NCI-H748 treated with DMSO at 0.1 percent for 48 hours (cell line): ENCODE results near the gene KRT32.

Experiments used
- DNase-seq: peaks from one replicate; lab custom pipeline; 2025; lab: John Stamatoyannopoulos, UW

KRT32 gene

GRCh38 chr17:41466988-41467387 lies at the start of gene KRT32:
Gene KRT32 (minus strand): TSS chr17:41467386. CDS start chr17:41467325, 61 bp downstream.
- DNase-seq: no peak

GRCh38 chr17:41516830-41517283 lies 49.7 kb upstream of the KRT32 start:
- no peak for DNase-seq

DNA sequence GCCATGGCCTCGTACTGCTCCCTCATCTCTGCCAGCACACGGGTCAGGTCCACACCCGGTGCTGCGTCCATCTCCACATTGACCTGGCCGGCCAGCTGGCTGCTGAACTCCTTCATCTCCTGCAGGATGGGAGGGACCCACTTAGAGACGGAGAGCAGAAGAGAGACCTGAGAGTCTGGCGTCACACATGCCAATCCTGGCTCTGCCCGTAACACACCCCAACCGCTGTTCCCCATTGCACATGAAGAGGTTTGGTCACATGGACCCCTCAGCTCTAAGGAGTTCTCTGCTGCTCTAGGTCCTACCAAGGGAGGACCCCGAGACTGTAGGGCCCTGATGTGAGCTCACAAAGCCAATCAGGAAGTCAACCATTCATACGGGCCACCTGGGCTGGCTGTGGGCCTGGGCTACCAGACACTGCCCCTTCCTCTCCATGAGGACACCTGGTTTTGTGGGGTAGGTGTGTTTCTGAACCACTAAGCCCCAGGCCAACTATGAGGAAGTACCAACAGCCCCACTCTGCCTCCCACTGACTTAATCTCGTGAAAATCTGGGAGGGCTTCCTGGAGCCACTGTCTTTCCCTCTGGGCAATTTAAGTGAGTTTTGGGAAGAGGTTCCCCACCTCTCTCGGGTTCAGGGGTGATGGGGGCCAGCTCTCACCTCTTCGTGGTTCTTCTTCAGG lies 49.1 kb upstream of the KRT32 start:
- no peak for DNase-seq

- DNase-seq: peak; percentile 86
Observed at GRCh38 chr17:41513168-41513547, 46.0 kb upstream of the KRT32 start.

DNA sequence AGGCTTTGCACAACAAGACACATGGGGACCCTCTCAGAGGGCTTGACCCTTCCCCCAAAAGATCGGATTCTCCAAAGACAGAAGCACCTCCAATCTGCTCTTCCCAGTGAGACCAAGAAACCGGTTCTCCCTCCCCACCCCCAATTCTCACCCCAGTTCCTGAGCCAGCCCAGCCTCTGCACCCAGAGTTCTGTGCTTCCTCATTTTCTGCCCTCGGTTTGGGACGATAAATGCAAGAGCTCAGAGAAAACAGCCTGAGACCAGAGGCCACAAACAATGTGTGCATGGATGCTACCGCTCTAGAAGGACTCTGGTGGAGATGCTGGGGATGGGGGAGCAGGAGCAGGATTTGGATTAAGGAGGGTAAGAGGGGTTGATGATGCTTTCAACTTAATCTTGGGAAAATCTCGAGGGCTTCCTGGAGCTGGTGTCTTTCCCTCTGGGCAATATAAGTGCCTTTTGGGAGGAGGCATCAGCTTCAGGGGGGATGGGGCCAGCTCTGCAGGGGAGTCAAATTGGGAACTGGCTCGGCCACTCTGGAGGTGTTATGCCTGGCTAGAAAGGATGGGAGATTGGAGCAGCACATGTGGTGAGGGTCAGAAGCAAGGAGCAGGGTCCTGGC lies 45.5 kb upstream of the KRT32 start:
- no peak for DNase-seq

GRCh38 chr17:41511716-41512115 lies 44.5 kb upstream of the KRT32 start:
- DNase-seq: no peak

DNA sequence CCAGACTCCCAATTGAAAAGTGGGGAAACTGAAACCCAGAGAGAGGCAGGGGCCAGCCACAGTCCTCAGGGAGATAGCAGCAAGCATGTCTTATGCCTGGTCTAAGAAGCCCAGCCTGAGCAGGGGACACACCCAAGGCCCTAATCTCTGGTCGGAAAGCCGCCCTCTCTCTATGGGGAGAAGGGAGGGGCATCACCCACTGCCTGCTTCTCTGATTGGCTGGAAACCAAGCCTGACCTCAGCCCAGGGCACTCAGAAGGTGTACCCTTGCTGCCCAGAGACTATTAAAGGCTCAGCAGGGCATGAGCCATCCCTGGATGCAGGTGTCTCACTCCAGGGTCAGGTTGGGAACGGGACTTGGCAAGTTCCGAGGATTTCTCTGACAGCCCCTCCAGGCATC lies 43.9 kb upstream of the KRT32 start:
- peak; percentile 62 for DNase-seq

DNA sequence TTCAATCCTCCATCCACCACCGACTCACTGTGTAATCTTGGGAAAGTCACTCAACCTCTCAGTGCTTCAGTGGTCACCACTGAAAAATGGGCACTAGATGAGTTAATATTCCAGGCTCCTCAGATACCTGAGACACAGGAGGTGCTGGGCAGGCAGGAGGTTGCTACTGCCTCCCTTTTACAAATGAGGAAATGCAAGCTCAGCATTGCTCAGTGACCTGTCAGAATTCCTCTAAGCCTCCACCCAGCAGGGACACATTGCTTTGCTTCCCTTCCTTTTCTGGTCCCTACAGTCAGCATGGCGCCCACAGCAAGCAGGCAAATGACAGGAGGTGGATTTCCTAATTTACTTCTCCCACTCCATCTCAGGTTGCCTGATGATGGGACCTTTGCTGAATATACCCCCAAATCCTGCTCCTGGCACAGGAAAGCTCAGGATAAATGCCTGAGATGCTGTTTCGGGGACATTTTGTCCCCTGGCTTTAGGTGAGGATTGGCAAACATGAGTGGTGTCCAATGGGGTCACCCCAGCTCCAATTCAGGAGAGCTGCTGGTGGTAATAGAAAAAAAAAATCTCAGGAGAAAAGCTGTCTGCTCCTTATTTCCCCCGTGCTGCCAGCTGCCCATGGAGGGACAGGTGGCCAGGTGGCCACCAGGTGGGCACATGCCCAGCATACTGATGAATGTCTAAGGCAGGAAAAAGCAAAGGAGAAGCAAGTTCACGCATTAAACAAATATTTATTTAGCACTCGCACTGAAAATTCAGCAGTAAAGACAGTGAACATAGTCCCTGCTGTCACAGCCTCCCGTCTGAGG lies 43.3 kb upstream of the KRT32 start:
- DNase-seq: peak; percentile 62

DNA sequence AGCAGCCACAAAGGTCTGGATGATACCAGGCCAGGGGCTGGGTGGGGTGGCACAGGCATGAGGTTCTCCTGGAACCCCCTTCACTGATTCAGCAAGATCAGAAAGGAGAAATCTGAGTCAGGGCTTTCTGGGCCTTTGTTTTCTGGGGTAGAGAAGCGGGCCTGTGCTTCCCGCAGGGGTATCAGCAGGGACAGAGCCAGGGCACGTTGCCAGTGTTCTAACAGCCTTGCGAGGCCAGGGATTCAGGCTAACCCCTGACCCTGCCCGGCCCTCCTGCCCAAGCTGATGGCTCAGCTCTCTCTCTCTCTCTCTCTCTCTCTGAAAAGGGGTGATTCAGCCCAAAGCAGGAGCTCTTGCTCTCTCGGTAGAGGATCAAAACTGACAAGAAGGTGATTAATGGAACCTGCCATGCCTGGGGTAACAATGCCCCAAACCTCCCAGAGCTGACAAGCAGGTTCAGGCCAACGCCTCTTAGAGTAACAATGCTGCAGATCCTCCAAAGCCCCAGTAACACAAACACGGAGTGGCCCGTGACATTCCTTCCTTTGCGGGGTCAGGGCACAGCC lies 40.2 kb upstream of the KRT32 start:
- no peak for DNase-seq

- no peak for DNase-seq
Observed at GRCh38 chr17:41505809-41506767, 38.9 kb upstream of the KRT32 start.

DNA sequence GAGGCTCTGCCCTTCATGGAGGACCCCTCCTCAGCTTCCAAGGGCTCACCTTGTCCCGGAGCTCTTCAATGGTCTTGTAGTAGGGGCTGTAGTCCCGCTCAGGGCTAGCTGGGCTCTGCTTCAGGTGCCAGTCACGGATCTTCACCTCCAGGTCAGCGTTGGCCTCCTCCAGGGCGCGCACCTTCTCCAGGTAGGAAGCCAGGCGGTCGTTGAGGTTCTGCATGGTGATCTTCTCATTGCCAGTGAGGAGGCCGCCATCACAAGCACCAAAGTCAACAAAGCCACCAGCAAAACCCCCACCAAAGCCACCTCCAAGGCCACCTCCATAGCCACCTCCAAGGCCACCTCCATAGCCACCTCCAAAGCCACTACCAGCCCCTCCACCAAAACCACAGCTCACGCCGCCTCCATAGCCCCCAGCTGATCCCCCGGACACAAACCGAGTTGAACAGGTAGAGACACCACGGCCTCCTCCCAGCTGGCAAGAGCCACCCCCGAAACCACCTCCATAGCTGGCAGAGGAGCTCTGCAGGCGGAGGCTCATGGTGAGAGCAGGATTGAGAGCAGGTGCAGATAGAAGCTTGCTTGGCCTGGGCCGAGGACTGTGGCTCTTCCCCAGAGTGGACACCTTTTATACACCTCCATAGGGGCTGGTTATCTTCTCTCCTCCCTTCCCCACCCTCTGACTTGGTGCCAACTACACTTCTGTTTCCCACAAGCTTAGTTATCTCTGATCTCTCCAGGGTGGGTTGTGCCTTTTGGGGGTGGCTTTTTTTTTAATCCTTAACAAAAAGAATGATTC lies 38.0 kb upstream of the KRT32 start, which contains the start of gene KRT13:
Gene KRT13, minus strand, starts transcription at position 606 of the 802 bp plus-strand sequence. Its CDS starts 62 bp downstream, at position 544.
- no peak for DNase-seq

DNA sequence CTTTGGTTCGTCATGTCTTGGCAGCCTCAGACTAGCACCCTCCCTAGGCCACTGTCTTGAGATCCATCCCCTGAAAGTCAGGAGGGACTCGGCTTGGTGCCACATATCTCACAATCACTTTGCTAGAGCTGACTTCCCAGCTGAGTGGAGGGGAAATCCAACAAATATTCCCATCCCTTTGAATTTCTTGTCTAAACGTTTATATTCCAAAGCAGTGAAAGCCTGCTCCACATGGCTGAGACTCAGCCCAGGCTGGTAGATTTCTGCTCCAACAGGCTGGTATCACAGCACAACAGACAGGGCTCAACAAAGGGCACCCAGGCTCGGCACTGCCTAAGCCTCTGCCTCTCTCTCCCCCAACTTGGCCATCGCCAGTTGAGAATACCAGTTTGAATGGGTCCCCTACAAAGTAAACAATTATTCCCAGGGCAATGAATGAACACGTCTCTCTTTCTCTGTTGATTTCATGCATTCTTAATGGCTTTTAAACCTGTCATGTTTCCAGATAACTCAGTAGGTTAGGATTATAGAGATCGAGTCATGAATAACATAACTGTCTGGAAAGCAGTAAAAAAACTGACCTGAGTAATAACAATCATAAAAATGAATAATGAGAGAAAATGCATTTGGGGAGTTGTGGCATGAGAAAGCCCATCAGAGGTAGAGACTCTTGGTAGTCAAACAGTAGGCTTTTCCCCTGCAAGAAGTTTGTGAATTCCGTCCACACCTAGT lies 37.2 kb upstream of the KRT32 start:
- DNase-seq: no peak

DNA sequence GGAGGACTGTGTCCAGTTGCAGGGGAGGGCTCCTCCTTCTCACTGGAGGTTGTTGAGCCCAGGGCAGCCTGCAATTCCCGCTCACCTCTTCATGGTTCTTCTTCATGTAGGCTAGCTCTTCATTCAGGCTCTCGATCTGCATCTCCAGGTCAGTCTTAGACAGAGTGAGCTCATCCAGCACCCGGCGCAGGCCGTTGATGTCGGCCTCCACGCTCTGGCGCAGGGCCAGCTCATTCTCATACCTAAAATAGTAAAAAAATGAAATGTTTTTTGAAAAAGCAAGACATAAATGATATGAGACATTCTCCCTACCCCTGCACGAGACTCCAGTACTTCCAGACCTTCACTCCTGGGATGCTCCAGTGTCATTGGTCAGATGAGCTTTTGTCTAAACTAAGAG lies 36.0 kb upstream of the KRT32 start:
- DNase-seq: no peak

- DNase-seq: no peak
Observed at GRCh38 chr17:41500131-41500911, 33.1 kb upstream of the KRT32 start.

DNA sequence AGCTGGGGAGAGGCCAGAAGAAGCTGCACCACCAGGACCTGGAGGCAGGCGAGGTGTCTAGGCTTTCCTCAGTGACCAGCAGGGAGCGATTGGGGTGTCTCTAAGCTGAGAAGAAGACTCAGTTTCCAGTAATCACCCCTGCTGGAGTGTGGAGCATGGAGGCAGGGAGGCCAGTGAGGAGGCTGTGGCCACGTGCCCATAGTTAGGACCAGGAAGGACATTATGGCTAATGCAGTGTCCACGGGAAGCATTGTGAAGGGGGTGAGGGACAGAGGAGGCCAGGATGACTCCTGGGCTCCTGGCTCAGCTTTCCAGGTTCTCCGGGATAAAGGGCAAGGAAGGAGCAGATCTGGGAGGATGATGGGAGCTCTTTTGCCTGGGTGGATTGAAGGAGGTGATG lies 32.5 kb upstream of the KRT32 start:
- DNase-seq: no peak

DNA sequence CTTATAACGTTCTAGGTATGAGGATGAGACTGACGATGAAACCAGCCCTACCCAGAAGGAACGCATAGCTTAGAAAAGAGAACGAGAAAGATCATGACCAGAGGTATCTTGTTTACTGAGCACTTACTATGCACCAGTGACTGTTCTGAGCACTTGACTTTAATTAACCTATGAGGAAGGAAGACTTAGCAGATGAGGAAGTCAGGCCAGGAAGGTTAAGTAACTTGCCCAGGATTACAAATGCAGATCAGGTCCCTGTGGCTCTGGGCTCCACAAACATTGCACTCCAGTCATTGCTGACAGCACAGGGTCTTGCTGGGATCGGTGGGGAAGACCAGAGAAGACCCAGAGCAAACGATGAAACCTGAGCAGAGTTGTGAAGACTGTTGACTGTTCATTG lies 31.1 kb upstream of the KRT32 start:
- DNase-seq: no peak

GRCh38 chr17:41496803-41497484 lies 29.8 kb upstream of the KRT32 start:
- no peak for DNase-seq

GRCh38 chr17:41494524-41494923 lies 27.3 kb upstream of the KRT32 start:
- DNase-seq: no peak
